ENCODE measurements around the gene MALRD1. TPM values are rescaled to one million over a fixed set of nuclear protein-coding genes. Genes with fewer than 3 reads are reported as not detected.

MALRD1 gene
- total RNA-seq, 5 donors from 2014 or later (not counting 1 experiment from before 2014, with no cell fraction given): 0.32 TPM; not detected in 4

- Histone ChIP-seq H3K4me1 (ENCODE audit: control insufficient read depth in 1 of 2, extremely low read depth in 1 of 2, insufficient read depth in 2 of 2, low read length in 2 of 2) (no peaks in the 10 kb centered on the region), H3K4me3 (ENCODE audit: control insufficient read depth in 1 of 2, extremely low read depth in 1 of 2, low read length in 1 of 2) (no peak overlapping the region), H3K36me3 (ENCODE audit: control insufficient read depth in 2 of 2, extremely low read depth in 1 of 2, insufficient read depth in 1 of 2, low read length in 1 of 2) (no peaks in the 10 kb centered on the region), H3K27me3 (replicated peaks in 1 of 2; ENCODE audit: control insufficient read depth in 2 of 2, extremely low read depth in 1 of 2, insufficient read depth in 2 of 2, low read length in 1 of 2) (no peaks in the 10 kb centered on the region), H3K27ac (ENCODE audit: low read length) (no peak overlapping the region), H3K9me3 (no peaks in the 10 kb centered on the region)
- Mint-ChIP-seq H3K4me1 (no peaks in the 10 kb centered on the region), H3K36me3 (no peaks in the 10 kb centered on the region), H3K4me3 (no peak overlapping the region), H3K27ac (no peak overlapping the region), H3K9me3 (peaks cover 9 to 26% (median 17%) of the 10 kb centered on the region in 3 donors), H3K27me3 (no peaks in the 10 kb centered on the region)
- ChIA-PET POLR2A (no interaction called here), CTCF (no interaction called here)
- WGBS (ENCODE audit: insufficient coverage): 96% methylated on average over 4 of the region's 4 CpGs
- ATAC-seq (replicated peaks in 1 of 4) (no peak), DNase-seq (no peak)
These were observed 253.5 kb downstream of the MALRD1 start for GRCh38 chr10:19302117-19302516.

DNA sequence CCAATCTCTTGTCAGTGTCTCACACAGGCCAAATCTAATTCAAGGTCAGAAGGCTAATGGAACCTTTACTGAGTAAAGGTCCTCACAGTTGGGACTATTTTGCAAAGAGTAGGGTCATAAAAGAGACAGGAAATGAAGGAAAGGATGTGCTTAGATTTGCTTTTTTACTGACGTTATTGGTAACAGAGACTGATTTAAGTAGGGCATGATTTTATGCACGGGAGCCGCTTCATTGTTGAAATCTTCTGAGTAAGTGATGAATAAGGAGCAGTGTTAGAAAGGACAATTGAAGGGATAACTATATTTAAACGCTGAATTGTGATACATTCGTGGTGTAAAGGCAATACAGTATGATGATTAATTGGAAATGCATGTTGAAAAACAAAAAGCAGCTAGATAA is 261.5 kb downstream of the MALRD1 start:
- Histone ChIP-seq H3K9me3 (no peaks in the 10 kb centered on the region), H3K4me3 (ENCODE audit: control insufficient read depth in 1 of 2, extremely low read depth in 1 of 2, low read length in 1 of 2) (no peak overlapping the region), H3K36me3 (ENCODE audit: control insufficient read depth in 2 of 2, extremely low read depth in 1 of 2, insufficient read depth in 1 of 2, low read length in 1 of 2) (no peaks in the 10 kb centered on the region), H3K27me3 (replicated peaks in 1 of 2; ENCODE audit: control insufficient read depth in 2 of 2, extremely low read depth in 1 of 2, insufficient read depth in 2 of 2, low read length in 1 of 2) (no peaks in the 10 kb centered on the region), H3K27ac (ENCODE audit: low read length) (no peak overlapping the region), H3K4me1 (ENCODE audit: control insufficient read depth in 1 of 2, extremely low read depth in 1 of 2, insufficient read depth in 2 of 2, low read length in 2 of 2) (no peaks in the 10 kb centered on the region)
- Mint-ChIP-seq H3K27me3 (no peaks in the 10 kb centered on the region), H3K4me3 (no peak overlapping the region), H3K36me3 (no peaks in the 10 kb centered on the region), H3K9me3 (peaks cover 3 to 9% (median 4%) of the 10 kb centered on the region in 3 donors), H3K27ac (no peak overlapping the region), H3K4me1 (no peaks in the 10 kb centered on the region)
- DNase-seq (no peak), ATAC-seq (replicated peaks in 1 of 4) (no peak)
- ChIA-PET CTCF (interaction anchor here in 1 of 2 donors (0.5 kb wide), 1 partner anchor 13 kb away, joined by 3 read pairs; no protein-coding TSS in a partner anchor), POLR2A (no interaction called here)
- WGBS (ENCODE audit: insufficient coverage): 20% methylated on average over 1 of the region's 5 CpGs

- Mint-ChIP-seq H3K9me3 (peaks cover 0 to 4% (median 2%) of the 10 kb centered on the region in 3 donors), H3K27me3 (no peaks in the 10 kb centered on the region), H3K4me1 (no peaks in the 10 kb centered on the region), H3K36me3 (no peaks in the 10 kb centered on the region), H3K27ac (no peak overlapping the region), H3K4me3 (no peak overlapping the region)
- no peaks in the 10 kb centered on the region for H3K4me1 ChIP-seq (ENCODE audit: control insufficient read depth in 1 of 2, extremely low read depth in 1 of 2, insufficient read depth in 2 of 2, low read length in 2 of 2)
- H3K4me3 ChIP-seq (ENCODE audit: control insufficient read depth in 1 of 2, extremely low read depth in 1 of 2, low read length in 1 of 2): no peak overlapping the region
- WGBS (ENCODE audit: insufficient coverage): 80% methylated on average over 1 of the region's 3 CpGs
- no peak overlapping the region for H3K27ac ChIP-seq (ENCODE audit: low read length)
- ATAC-seq (replicated peaks in 1 of 4) (no peak), DNase-seq (no peak)
- H3K9me3 ChIP-seq: no peaks in the 10 kb centered on the region
- no peaks in the 10 kb centered on the region for H3K36me3 ChIP-seq (ENCODE audit: control insufficient read depth in 2 of 2, extremely low read depth in 1 of 2, insufficient read depth in 1 of 2, low read length in 1 of 2)
- POLR2A ChIA-PET: no interaction called here
- CTCF ChIA-PET: no interaction called here
- no peaks in the 10 kb centered on the region for H3K27me3 ChIP-seq (replicated peaks in 1 of 2; ENCODE audit: control insufficient read depth in 2 of 2, extremely low read depth in 1 of 2, insufficient read depth in 2 of 2, low read length in 1 of 2)
These were observed 267.7 kb downstream of the MALRD1 start for GRCh38 chr10:19316204-19316870.

- CTCF ChIA-PET: no interaction called here
- no peak for DNase-seq
- Mint-ChIP-seq H3K4me3 (no peak overlapping the region), H3K27me3 (no peaks in the 10 kb centered on the region), H3K4me1 (no peaks in the 10 kb centered on the region), H3K36me3 (no peaks in the 10 kb centered on the region), H3K9me3 (peaks cover 0 to 4% (median 2%) of the 10 kb centered on the region in 3 donors), H3K27ac (no peak overlapping the region)
- H3K36me3 ChIP-seq (ENCODE audit: control insufficient read depth in 2 of 2, extremely low read depth in 1 of 2, insufficient read depth in 1 of 2, low read length in 1 of 2): no peaks in the 10 kb centered on the region
- H3K4me1 ChIP-seq (ENCODE audit: control insufficient read depth in 1 of 2, extremely low read depth in 1 of 2, insufficient read depth in 2 of 2, low read length in 2 of 2): no peaks in the 10 kb centered on the region
- ATAC-seq (replicated peaks in 1 of 4): no peak
- WGBS (ENCODE audit: insufficient coverage): no CpG with 5 or more reads among the region's 1 CpG
- POLR2A ChIA-PET: no interaction called here
- no peaks in the 10 kb centered on the region for H3K27me3 ChIP-seq (replicated peaks in 1 of 2; ENCODE audit: control insufficient read depth in 2 of 2, extremely low read depth in 1 of 2, insufficient read depth in 2 of 2, low read length in 1 of 2)
- no peak overlapping the region for H3K4me3 ChIP-seq (ENCODE audit: control insufficient read depth in 1 of 2, extremely low read depth in 1 of 2, low read length in 1 of 2)
- no peak overlapping the region for H3K27ac ChIP-seq (ENCODE audit: low read length)
- H3K9me3 ChIP-seq: no peaks in the 10 kb centered on the region
These were observed 269.4 kb downstream of the MALRD1 start for GRCh38 chr10:19317952-19318351.

- no peak overlapping the region for H3K4me3 ChIP-seq (ENCODE audit: control insufficient read depth in 1 of 2, extremely low read depth in 1 of 2, low read length in 1 of 2)
- DNase-seq (no peak), ATAC-seq (replicated peaks in 1 of 4) (no peak)
- Mint-ChIP-seq H3K9me3 (no peaks in the 10 kb centered on the region), H3K4me1 (no peaks in the 10 kb centered on the region), H3K36me3 (no peaks in the 10 kb centered on the region), H3K27me3 (no peaks in the 10 kb centered on the region), H3K27ac (no peak overlapping the region), H3K4me3 (no peak overlapping the region)
- CTCF ChIA-PET: no interaction called here
- no peaks in the 10 kb centered on the region for H3K27me3 ChIP-seq (replicated peaks in 1 of 2; ENCODE audit: control insufficient read depth in 2 of 2, extremely low read depth in 1 of 2, insufficient read depth in 2 of 2, low read length in 1 of 2)
- H3K9me3 ChIP-seq: no peaks in the 10 kb centered on the region
- no peak overlapping the region for H3K27ac ChIP-seq (ENCODE audit: low read length)
- no peaks in the 10 kb centered on the region for H3K36me3 ChIP-seq (ENCODE audit: control insufficient read depth in 2 of 2, extremely low read depth in 1 of 2, insufficient read depth in 1 of 2, low read length in 1 of 2)
- no CpG with 5 or more reads among the region's 4 CpGs for WGBS (ENCODE audit: insufficient coverage)
- POLR2A ChIA-PET: no interaction called here
- H3K4me1 ChIP-seq (ENCODE audit: control insufficient read depth in 1 of 2, extremely low read depth in 1 of 2, insufficient read depth in 2 of 2, low read length in 2 of 2): no peaks in the 10 kb centered on the region
These were observed 277.0 kb downstream of the MALRD1 start for GRCh38 chr10:19325581-19325980.

GRCh38 chr10:19328582-19328981 is 280.0 kb downstream of the MALRD1 start:
- ATAC-seq (replicated peaks in 1 of 4) (no peak), DNase-seq (no peak)
- H3K9me3 ChIP-seq: no peaks in the 10 kb centered on the region
- Mint-ChIP-seq H3K4me1 (no peaks in the 10 kb centered on the region), H3K27me3 (no peaks in the 10 kb centered on the region), H3K9me3 (peaks cover 0 to 5% (median 0%) of the 10 kb centered on the region in 3 donors), H3K27ac (no peak overlapping the region), H3K4me3 (no peak overlapping the region), H3K36me3 (no peaks in the 10 kb centered on the region)
- ChIA-PET POLR2A (no interaction called here), CTCF (no interaction called here)
- H3K4me3 ChIP-seq (ENCODE audit: control insufficient read depth in 1 of 2, extremely low read depth in 1 of 2, low read length in 1 of 2): no peak overlapping the region
- no peaks in the 10 kb centered on the region for H3K27me3 ChIP-seq (replicated peaks in 1 of 2; ENCODE audit: control insufficient read depth in 2 of 2, extremely low read depth in 1 of 2, insufficient read depth in 2 of 2, low read length in 1 of 2)
- no peaks in the 10 kb centered on the region for H3K4me1 ChIP-seq (ENCODE audit: control insufficient read depth in 1 of 2, extremely low read depth in 1 of 2, insufficient read depth in 2 of 2, low read length in 2 of 2)
- no CpG with 5 or more reads among the region's 2 CpGs for WGBS (ENCODE audit: insufficient coverage)
- H3K27ac ChIP-seq (ENCODE audit: low read length): no peak overlapping the region
- no peaks in the 10 kb centered on the region for H3K36me3 ChIP-seq (ENCODE audit: control insufficient read depth in 2 of 2, extremely low read depth in 1 of 2, insufficient read depth in 1 of 2, low read length in 1 of 2)

GRCh38 chr10:19329475-19329874 is 280.9 kb downstream of the MALRD1 start:
- no peak overlapping the region for H3K4me3 Mint-ChIP-seq
- no peak for DNase-seq
- no peaks in the 10 kb centered on the region for H3K4me1 Mint-ChIP-seq
- ChIA-PET CTCF (no interaction called here), POLR2A (no interaction called here)
- Histone ChIP-seq H3K9me3 (no peaks in the 10 kb centered on the region), H3K27ac (ENCODE audit: low read length) (no peak overlapping the region), H3K4me1 (ENCODE audit: control insufficient read depth in 1 of 2, extremely low read depth in 1 of 2, insufficient read depth in 2 of 2, low read length in 2 of 2) (no peaks in the 10 kb centered on the region), H3K36me3 (ENCODE audit: control insufficient read depth in 2 of 2, extremely low read depth in 1 of 2, insufficient read depth in 1 of 2, low read length in 1 of 2) (no peaks in the 10 kb centered on the region), H3K4me3 (ENCODE audit: control insufficient read depth in 1 of 2, extremely low read depth in 1 of 2, low read length in 1 of 2) (no peak overlapping the region), H3K27me3 (replicated peaks in 1 of 2; ENCODE audit: control insufficient read depth in 2 of 2, extremely low read depth in 1 of 2, insufficient read depth in 2 of 2, low read length in 1 of 2) (no peaks in the 10 kb centered on the region)
- H3K36me3 Mint-ChIP-seq: no peaks in the 10 kb centered on the region
- ATAC-seq (replicated peaks in 1 of 4): no peak
- H3K27me3 Mint-ChIP-seq: no peaks in the 10 kb centered on the region
- WGBS (ENCODE audit: insufficient coverage): no CpG with 5 or more reads among the region's 1 CpG
- peaks cover 0 to 5% (median 0%) of the 10 kb centered on the region in 3 donors for H3K9me3 Mint-ChIP-seq
- H3K27ac Mint-ChIP-seq: no peak overlapping the region
